Neural progenitor cell (in vitro differentiated cells): ENCODE data around the gene RWDD2A. TPM values are rescaled to one million over a fixed set of nuclear protein-coding genes. Genes with fewer than 3 reads are reported as not detected.
A peak's percentile ranks its signal among the peaks of the same experiment; 100 is the strongest.

ENCODE experiments used
- DNase-seq: peaks from one replicate; pipeline ENCODE4 v3.0.0-alpha.2; 2016; ENCODE audit warnings: low spot score
- H2AFZ ChIP-seq: fragments of 200-600 bp; sonication (generic); replicated peaks from 2 replicates; pipeline ENCODE4 v1.6.1; 2016; ENCODE audit warnings: antibody characterized with exemption
- H3F3A ChIP-seq: fragments of 200-600 bp; sonication (generic); 2 replicates; pipeline ENCODE4 v1.6.1; 2016; ENCODE audit warnings: antibody characterized with exemption, low read depth
- H3K27ac ChIP-seq: fragments of 200-600 bp; sonication (generic); 2 replicates; pipeline ENCODE4 v1.5.1; 2016; ENCODE audit warnings: mild to moderate bottlenecking
- H3K27me3 ChIP-seq: fragments of 200-600 bp; sonication (generic); 2 replicates; pipeline ENCODE4 v1.6.1; 2016; ENCODE audit warnings: mild to moderate bottlenecking, moderate library complexity
- H3K36me3 ChIP-seq: fragments of 200-600 bp; sonication (generic); 2 replicates; pipeline ENCODE4 v1.5.1; 2016
- H3K4me1 ChIP-seq: fragments of 200-600 bp; sonication (generic); 2 replicates; pipeline ENCODE4 v1.6.1; 2016; ENCODE audit warnings: mixed run types
- H3K4me2 ChIP-seq: fragments of 200-600 bp; sonication (generic); 2 replicates; pipeline ENCODE4 v1.6.1; 2016
- H3K4me3 ChIP-seq: fragments of 200-600 bp; sonication (generic); 2 replicates; pipeline ENCODE4 v1.5.1; 2016
- H3K79me2 ChIP-seq: fragments of 200-600 bp; sonication (generic); 2 replicates; pipeline ENCODE4 v1.6.1; 2016; ENCODE audit warnings: low read depth
- H3K9ac ChIP-seq: fragments of 200-600 bp; sonication (generic); 2 replicates; pipeline ENCODE4 v1.6.1; 2016
- H3K9me3 ChIP-seq: fragments of 200-600 bp; sonication (generic); 2 replicates; pipeline ENCODE4 v1.5.1; 2016; ENCODE audit warnings: low read depth
- H4K20me1 ChIP-seq: fragments of 200-600 bp; sonication (generic); 2 replicates; pipeline ENCODE4 v1.6.1; 2016; ENCODE audit warnings: low read depth
- H3K27ac Mint-ChIP-seq: 3 replicates; pipeline ENCODE4 v1.8.0; 2021; ENCODE audit warnings: mixed read lengths
- H3K27me3 Mint-ChIP-seq: 2 replicates; pipeline ENCODE4 v1.8.0; 2022; ENCODE audit warnings: low read depth, mild to moderate bottlenecking, inconsistent platforms, moderate library complexity, mixed read lengths; ENCODE audit not compliant: insufficient read depth
- H3K36me3 Mint-ChIP-seq: 3 replicates; pipeline ENCODE4 v1.8.0; 2021; ENCODE audit warnings: mixed read lengths
- H3K4me1 Mint-ChIP-seq: 3 replicates; pipeline ENCODE4 v1.8.0; 2021; ENCODE audit warnings: mixed read lengths
- H3K4me3 Mint-ChIP-seq: 3 replicates; pipeline ENCODE4 v1.8.0; 2021; ENCODE audit warnings: mild to moderate bottlenecking, moderate library complexity, mixed read lengths
- H3K9me3 Mint-ChIP-seq: 3 replicates; pipeline ENCODE4 v1.8.0; 2020; ENCODE audit warnings: mixed read lengths
- EZH2 ChIP-seq: fragments of 200-600 bp; sonication (generic); IDR thresholded peaks from 2 replicates; pipeline ENCODE4 v1.6.1; 2017; ENCODE audit warnings: antibody characterized with exemption, mild to moderate bottlenecking, moderate library complexity
- EZH2phosphoT487 ChIP-seq: fragments of 200-600 bp; sonication (generic); IDR thresholded peaks from 2 replicates; pipeline ENCODE4 v1.6.1; 2017; ENCODE audit warnings: antibody characterized with exemption
- total RNA-seq: library from RNA; depleted of rRNA; stranded (reverse); fragments of >200 nt; gene quantifications from 2 replicates; pipeline ENCODE4 v1.2.3, GENCODE V29; 2015; ENCODE audit warnings: low replicate concordance
- TF ChIP-seq, protein P1 (sequence below): fragments of 200-600 bp; sonication (generic); IDR thresholded peaks from 2 replicates; pipeline ENCODE4 v1.5.1; 2017; ENCODE audit warnings: antibody characterized with exemption, mild to moderate bottlenecking

Gene RWDD2A
- total RNA-seq, 1 donor from 2014 or later = 8.5 TPM

DNA sequence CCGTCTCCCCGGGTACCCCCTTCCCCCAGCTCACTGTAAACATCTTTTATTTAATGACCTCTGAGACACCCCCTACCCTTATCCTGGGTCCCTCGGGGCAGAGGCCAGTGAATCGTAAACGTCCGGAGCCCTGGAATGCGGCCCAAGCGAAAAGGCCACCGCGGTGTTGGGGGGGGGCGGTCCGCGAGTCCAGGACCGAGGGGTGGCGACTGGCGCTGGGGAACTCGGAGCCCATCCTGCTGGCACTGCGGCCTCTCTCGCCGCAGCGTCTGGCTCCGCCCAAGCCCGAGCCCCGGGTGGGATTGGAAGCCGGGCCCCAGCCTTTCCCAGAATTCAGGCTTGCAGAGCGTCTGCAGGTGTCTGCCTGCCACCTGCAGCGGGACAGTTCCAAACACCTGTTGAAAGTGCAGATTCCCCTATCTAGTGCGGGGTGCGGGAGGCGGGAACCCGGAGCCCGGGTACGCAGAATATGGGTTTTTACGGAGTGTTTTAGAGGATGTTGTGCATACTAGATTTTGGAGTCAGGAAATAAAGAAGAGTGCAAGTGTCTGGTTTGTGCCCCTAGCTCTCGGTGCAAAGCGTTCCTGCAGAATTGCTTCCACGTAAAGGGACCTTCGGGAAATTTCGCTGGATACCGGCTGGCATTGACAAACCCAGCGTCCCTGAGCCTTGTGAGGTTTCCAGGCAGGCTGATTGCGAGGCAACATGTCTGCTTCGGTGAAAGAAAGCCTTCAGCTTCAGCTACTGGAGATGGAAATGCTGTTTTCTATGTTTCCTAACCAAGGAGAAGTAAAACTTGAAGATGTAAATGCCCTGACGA is 800 bp downstream of the RWDD2A start:
- Histone ChIP-seq H2AFZ (peak overlapping the region; percentile 86), H3K27me3 (no peaks in the 10 kb centered on the region), H4K20me1 (peaks cover 32% of the 10 kb centered on the region), H3K4me2 (peak overlapping the region; percentile 88), H3K4me3 (peak overlapping the region; percentile 90), H3K27ac (peak overlapping the region; percentile 68), H3K36me3 (peaks cover 8% of the 10 kb centered on the region), H3K4me1 (peaks cover 7% of the 10 kb centered on the region), H3K9ac (peak overlapping the region; percentile 49), H3K79me2 (peaks cover 51% of the 10 kb centered on the region), H3K9me3 (no peaks in the 10 kb centered on the region), H3F3A (no peaks in the 10 kb centered on the region)
- H3K36me3 Mint-ChIP-seq = peaks cover 12% of the 10 kb centered on the region
- peak overlapping the region; percentile 2 for H3K27ac Mint-ChIP-seq
- peak; percentile 87 for DNase-seq
- peaks cover 27% of the 10 kb centered on the region for H3K4me1 Mint-ChIP-seq
- TF ChIP-seq EZH2phosphoT487 = no peak
- TF ChIP-seq, protein P1, sequence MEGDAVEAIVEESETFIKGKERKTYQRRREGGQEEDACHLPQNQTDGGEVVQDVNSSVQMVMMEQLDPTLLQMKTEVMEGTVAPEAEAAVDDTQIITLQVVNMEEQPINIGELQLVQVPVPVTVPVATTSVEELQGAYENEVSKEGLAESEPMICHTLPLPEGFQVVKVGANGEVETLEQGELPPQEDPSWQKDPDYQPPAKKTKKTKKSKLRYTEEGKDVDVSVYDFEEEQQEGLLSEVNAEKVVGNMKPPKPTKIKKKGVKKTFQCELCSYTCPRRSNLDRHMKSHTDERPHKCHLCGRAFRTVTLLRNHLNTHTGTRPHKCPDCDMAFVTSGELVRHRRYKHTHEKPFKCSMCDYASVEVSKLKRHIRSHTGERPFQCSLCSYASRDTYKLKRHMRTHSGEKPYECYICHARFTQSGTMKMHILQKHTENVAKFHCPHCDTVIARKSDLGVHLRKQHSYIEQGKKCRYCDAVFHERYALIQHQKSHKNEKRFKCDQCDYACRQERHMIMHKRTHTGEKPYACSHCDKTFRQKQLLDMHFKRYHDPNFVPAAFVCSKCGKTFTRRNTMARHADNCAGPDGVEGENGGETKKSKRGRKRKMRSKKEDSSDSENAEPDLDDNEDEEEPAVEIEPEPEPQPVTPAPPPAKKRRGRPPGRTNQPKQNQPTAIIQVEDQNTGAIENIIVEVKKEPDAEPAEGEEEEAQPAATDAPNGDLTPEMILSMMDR = no peak
- TF ChIP-seq EZH2 = no peak
- H3K9me3 Mint-ChIP-seq = no peaks in the 10 kb centered on the region
- H3K4me3 Mint-ChIP-seq = peak overlapping the region; percentile 99
- H3K27me3 Mint-ChIP-seq = no peaks in the 10 kb centered on the region

DNA sequence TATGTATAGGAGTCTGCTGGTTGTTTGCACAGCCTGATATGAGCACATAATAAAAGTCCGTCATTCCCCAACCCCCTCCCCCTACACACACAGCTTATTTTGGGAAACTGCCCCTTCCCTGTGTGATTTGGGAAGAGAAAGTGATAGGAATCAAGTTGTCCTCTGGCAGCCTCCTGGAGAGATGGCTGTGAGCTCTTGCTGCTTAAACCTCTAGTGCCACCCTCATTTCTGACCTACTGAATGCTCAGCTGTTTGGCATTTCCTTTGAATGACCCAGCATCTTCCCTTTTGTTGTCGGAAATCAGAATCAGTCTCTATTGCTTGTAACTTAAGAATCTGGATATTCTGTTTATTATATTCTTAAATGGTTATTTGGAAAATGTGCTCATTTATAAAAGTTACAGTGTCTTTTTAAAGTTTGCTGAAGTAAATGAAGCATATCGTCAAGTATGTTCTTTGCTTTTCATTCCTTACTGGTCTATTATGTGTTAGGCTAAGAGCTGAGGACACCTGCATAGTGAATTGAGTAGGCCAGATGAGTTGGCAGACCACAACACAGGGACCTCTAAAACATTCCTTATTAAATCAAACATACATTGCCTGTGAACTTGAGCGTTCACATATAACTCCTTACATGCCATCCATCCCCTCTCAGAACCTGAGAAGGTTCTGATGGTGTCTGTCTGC is 5.5 kb downstream of the RWDD2A start:
- no peak overlapping the region for H3K4me2 ChIP-seq
- no peak overlapping the region for H3K27ac ChIP-seq
- Mint-ChIP-seq H3K27me3 (no peaks in the 10 kb centered on the region), H3K36me3 (peaks cover 5% of the 10 kb centered on the region), H3K9me3 (no peaks in the 10 kb centered on the region), H3K4me3 (no peak overlapping the region), H3K27ac (no peak overlapping the region), H3K4me1 (peaks cover 10% of the 10 kb centered on the region)
- H3K4me3 ChIP-seq = no peak overlapping the region
- H3K4me1 ChIP-seq = peaks cover 7% of the 10 kb centered on the region
- H3K27me3 ChIP-seq = no peaks in the 10 kb centered on the region
- no peaks in the 10 kb centered on the region for H3F3A ChIP-seq
- H3K36me3 ChIP-seq = peaks cover 4% of the 10 kb centered on the region
- DNase-seq = no peak
- peaks cover 10% of the 10 kb centered on the region for H3K79me2 ChIP-seq
- no peak overlapping the region for H2AFZ ChIP-seq
- no peak overlapping the region for H3K9ac ChIP-seq
- peaks cover 6% of the 10 kb centered on the region for H4K20me1 ChIP-seq
- H3K9me3 ChIP-seq = no peaks in the 10 kb centered on the region
- no peak for TF ChIP-seq EZH2phosphoT487
- TF ChIP-seq, protein P1 = no peak

DNA sequence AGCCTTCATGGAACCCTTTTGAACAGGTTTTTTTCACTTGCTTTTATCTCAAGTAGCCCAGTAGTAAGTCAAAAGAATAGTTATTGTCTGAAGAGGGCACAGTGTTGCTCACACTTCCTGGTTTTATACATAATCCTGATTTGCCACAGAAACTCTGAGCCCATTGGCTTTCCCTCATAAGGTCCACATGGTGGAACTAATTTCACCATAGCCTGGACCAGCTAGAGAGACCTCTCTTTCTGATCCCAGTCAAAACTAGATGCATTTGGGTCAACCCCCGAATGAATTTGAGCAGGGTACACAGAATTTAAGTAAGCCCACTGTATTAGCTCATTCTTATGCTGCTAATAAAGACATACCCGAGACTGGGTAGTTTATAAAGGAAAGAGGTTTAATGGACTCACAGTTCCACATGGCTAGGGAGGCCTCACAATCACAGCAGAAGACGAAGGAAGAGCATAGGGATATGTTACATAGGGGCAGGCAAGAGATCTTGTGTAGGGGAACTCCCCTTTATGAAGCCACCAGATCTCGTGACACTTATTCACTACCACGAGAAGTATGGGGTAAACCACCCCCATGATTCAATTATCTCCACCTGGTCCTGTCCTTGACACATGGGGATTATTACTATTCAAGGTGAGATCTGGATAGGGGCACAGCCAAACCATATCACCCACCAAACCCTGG is 6.2 kb downstream of the RWDD2A start:
- H3K4me3 ChIP-seq = no peak overlapping the region
- H3K36me3 ChIP-seq = peaks cover 4% of the 10 kb centered on the region
- H3F3A ChIP-seq = no peaks in the 10 kb centered on the region
- H3K27ac ChIP-seq = no peak overlapping the region
- H3K4me1 ChIP-seq = peaks cover 5% of the 10 kb centered on the region
- H3K4me2 ChIP-seq = no peak overlapping the region
- Mint-ChIP-seq H3K4me3 (no peak overlapping the region), H3K4me1 (peaks cover 8% of the 10 kb centered on the region), H3K36me3 (peaks cover 5% of the 10 kb centered on the region), H3K27ac (no peak overlapping the region), H3K27me3 (no peaks in the 10 kb centered on the region), H3K9me3 (no peaks in the 10 kb centered on the region)
- no peaks in the 10 kb centered on the region for H3K27me3 ChIP-seq
- no peak for DNase-seq
- H3K9ac ChIP-seq = no peak overlapping the region
- no peak for TF ChIP-seq EZH2phosphoT487
- no peaks in the 10 kb centered on the region for H3K9me3 ChIP-seq
- H4K20me1 ChIP-seq = peaks cover 6% of the 10 kb centered on the region
- no peak overlapping the region for H2AFZ ChIP-seq
- peaks cover 8% of the 10 kb centered on the region for H3K79me2 ChIP-seq
